Peyer's patch (tissue), 4 donors: Measurements from ENCODE around the gene CENPT.

Experiments
- POLR2A ChIP-seq, 2 donors: fragments of 450-650 bp; IDR thresholded peaks; one replicate each; pipeline ENCODE4 v1.5.1; 2017; ENCODE audit warnings: antibody characterized with exemption in 2 of 2, mild to moderate bottlenecking in 2 of 2, moderate library complexity in 2 of 2
- TF ChIP-seq, protein P1 (sequence below), 6 experiments: fragments of 450-650 bp in 4 of 6; fragments of 200-600 bp in 2 of 6; sonication (generic) in 1 of 6; IDR thresholded peaks; one replicate each; pipeline ENCODE4 v1.5.1; 2017 to 2019; ENCODE audit warnings: antibody characterized with exemption in 6 of 6, mild to moderate bottlenecking in 3 of 6, moderate library complexity in 1 of 6

GRCh38 chr16:67892899-67893742 is 45.6 kb upstream of the CENPT start, which contains the start of gene PSKH1:
- TF ChIP-seq, protein P1, sequence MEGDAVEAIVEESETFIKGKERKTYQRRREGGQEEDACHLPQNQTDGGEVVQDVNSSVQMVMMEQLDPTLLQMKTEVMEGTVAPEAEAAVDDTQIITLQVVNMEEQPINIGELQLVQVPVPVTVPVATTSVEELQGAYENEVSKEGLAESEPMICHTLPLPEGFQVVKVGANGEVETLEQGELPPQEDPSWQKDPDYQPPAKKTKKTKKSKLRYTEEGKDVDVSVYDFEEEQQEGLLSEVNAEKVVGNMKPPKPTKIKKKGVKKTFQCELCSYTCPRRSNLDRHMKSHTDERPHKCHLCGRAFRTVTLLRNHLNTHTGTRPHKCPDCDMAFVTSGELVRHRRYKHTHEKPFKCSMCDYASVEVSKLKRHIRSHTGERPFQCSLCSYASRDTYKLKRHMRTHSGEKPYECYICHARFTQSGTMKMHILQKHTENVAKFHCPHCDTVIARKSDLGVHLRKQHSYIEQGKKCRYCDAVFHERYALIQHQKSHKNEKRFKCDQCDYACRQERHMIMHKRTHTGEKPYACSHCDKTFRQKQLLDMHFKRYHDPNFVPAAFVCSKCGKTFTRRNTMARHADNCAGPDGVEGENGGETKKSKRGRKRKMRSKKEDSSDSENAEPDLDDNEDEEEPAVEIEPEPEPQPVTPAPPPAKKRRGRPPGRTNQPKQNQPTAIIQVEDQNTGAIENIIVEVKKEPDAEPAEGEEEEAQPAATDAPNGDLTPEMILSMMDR (IDR thresholded peaks at IDR 0.05), result peak in 1 of 6 experiments; percentile 8
- peak; percentile 43 to 86 for TF ChIP-seq POLR2A (IDR thresholded peaks at IDR 0.05)
